ENCODE measurements around the gene C1orf198.

C1orf198 gene

DNA sequence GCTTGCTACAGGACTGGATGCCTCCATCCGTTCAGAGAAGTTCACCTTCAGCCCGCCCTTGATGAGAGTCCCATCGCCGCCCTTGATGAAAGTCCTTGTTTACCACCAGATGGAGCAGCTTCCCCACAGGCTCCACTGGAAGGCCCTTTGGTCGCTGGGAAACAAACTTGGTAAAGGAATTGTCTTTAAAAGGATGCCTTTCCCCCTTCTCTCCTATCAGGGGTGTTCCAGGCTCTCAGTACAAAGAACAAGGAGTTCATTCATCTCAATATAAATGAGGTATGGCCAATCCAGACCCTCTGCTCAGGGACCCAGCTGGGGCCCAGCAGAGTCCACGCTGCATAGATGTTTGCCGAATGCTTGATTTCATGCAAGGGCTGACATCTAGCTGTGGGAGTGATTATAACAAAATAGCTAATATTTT lies 70.4 kb downstream of the C1orf198 start:
- no peak for DNase-seq (ENCODE audit: low spot score)
- TF ChIP-seq, protein P1, sequence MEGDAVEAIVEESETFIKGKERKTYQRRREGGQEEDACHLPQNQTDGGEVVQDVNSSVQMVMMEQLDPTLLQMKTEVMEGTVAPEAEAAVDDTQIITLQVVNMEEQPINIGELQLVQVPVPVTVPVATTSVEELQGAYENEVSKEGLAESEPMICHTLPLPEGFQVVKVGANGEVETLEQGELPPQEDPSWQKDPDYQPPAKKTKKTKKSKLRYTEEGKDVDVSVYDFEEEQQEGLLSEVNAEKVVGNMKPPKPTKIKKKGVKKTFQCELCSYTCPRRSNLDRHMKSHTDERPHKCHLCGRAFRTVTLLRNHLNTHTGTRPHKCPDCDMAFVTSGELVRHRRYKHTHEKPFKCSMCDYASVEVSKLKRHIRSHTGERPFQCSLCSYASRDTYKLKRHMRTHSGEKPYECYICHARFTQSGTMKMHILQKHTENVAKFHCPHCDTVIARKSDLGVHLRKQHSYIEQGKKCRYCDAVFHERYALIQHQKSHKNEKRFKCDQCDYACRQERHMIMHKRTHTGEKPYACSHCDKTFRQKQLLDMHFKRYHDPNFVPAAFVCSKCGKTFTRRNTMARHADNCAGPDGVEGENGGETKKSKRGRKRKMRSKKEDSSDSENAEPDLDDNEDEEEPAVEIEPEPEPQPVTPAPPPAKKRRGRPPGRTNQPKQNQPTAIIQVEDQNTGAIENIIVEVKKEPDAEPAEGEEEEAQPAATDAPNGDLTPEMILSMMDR (IDR thresholded peaks at IDR 0.05; ENCODE audit: extremely low read depth, missing control alignments): no peak

DNA sequence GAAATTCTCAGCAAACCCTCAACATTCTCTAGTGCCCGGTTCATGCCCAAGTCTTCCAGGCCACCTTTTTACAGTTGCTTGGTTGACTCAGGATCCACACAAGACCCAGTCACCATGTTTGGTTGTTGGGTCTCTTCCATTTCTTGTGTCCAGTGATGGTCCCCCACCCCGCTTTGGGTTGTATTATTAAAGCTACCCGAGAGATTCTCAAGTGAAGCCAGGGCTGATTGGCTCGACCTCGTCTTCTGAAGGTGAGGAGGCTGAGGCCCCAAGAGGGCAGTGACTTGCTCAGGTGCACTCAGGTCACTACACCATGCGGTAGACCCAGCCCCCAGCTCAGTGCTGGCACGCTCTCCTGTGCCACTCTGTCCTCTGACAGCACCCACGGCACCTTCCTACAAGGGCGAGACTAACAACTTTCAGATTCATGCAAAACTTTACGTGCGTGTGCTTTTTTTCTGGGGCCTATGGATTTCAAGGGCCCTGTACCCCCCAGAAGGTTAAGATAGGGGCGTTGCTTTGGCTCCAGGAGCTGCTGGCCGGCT lies 70.9 kb downstream of the C1orf198 start:
- TF ChIP-seq, protein P1 (IDR thresholded peaks at IDR 0.05; ENCODE audit: extremely low read depth, missing control alignments): no peak
- no peak for DNase-seq (ENCODE audit: low spot score)

DNA sequence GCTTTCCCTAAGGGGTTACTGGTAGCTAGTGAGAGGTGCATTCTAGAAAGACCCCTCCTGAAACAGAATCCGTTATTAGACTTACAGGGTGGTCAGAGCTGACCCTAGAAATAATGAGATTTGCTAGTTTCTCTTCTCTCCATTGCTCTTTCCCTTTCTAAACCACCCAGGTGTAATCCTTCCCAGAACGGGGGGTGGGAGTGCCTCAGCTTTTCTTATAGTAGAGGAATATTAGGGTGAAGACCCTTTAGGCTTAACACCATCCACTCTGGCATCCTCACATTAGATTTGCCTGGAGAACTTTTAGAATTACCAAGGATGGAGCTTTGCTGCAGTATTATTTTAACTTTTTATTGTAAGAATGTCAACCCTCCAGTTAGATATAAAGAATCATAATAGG lies 71.7 kb downstream of the C1orf198 start:
- DNase-seq (ENCODE audit: low spot score): no peak
- TF ChIP-seq, protein P1 (IDR thresholded peaks at IDR 0.05; ENCODE audit: extremely low read depth, missing control alignments): no peak

DNA sequence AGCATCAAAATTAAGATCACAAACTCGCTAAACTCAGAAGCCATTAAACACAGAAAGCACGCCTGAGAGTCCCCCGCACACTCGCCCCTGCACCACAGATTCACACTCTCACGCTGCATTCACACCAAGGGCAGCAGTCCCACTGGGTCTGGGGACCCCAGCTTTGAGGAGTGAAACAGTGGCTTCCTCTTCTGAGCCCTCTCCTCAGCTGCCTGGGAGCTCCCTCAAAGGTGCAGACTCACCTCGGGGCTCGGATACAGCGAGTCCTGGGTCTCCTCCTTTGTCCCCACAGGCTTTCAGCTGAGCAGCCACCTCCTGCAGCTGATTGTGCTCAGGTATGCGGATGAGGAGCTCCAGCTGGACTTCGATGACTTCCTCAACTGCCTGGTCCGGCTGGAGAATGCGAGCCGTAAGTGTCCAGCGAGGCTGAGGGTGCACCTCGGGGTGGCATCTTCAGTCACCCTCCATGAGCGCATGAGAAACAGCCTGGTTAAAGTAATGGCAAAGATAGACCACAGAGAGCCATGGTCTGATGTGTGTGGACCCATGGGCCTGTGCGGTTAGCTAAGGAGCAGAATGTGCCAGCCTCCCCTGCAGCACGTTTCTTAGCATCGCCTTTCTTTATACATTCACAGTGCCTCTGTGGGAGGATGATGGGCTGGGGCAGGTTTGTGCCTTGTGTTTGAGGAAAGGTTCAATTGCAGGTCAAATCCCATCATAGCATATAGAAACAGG lies 73.3 kb downstream of the C1orf198 start:
- TF ChIP-seq, protein P1 (IDR thresholded peaks at IDR 0.05; ENCODE audit: extremely low read depth, missing control alignments): no peak
- no peak for DNase-seq (ENCODE audit: low spot score)

DNA sequence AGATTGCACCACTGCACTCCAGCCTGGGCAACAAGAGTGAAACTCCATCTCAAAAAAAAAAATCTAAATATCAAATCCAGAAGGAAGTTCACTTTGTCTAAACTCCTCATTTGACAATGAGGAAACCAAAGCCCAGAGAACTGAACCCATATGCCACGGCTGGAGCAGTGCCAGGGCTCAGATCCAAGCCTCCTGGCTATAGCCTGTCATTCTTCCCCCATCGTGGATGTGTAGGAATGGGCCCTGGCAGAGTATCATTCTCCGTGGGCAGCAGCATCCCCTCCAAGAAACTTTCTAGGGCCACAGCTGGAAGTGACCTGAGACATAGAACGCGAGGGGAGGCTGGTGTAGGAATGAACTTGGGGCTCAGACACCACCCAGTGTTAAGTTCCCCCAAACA lies 73.9 kb downstream of the C1orf198 start:
- TF ChIP-seq, protein P1 (IDR thresholded peaks at IDR 0.05; ENCODE audit: extremely low read depth, missing control alignments): no peak
- DNase-seq (ENCODE audit: low spot score): no peak

DNA sequence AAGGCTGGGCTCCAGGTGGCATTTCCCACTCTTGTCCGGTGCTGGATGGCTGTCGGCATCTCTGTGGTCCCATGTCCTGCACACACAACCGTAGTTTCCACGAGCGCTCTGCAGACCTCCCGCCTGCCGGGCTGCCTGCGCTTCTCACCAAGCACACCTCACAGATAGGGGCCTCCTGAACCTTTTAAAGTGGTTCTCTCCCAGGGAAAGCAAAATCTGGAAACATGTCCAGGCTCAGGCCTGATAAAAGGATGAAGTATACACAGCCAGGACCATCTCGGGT lies 74.9 kb downstream of the C1orf198 start:
- TF ChIP-seq, protein P1 (IDR thresholded peaks at IDR 0.05; ENCODE audit: extremely low read depth, missing control alignments): no peak
- DNase-seq (ENCODE audit: low spot score): no peak

DNA sequence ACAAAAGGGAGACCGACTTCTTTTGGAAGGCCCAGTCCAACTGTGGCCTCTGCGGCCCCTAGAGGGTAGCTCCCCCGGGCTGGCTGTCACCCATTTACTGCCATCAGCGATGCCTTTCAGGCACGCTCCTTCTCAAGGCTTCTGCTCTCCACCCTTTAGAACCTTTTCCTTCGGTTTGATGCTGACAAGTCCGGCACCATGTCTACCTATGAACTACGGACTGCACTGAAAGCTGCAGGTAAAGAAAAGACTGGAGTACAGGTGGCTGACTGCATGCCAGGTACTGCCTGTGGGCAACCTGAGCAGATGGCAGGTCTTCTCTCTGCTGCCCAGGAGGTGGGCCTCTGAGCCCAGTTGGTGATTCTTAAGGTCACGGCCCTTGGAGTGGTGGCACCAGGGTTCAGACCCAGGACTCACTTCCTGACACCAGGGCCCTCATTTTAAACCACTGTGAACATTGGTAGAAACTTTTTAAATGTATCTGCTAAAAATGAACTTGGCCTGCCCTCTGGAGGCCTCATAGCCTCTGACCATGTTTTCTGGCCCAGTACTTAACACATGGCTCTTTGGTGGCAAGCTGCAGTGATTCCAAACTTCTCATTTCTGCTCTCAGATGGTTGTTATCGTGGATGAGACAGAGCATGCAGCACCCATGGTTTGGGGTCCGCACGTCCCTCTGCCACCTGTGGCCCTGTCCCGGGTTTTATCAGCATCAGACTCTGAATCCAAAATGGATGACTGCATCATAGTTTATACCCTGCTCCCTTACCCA lies 75.4 kb downstream of the C1orf198 start:
- DNase-seq (ENCODE audit: low spot score): no peak
- TF ChIP-seq, protein P1 (IDR thresholded peaks at IDR 0.05; ENCODE audit: extremely low read depth, missing control alignments): no peak

Measured in GM20000 (cell line).